Measurements from ENCODE around the gene SLC9C2.

The SLC9C2 gene

DNA sequence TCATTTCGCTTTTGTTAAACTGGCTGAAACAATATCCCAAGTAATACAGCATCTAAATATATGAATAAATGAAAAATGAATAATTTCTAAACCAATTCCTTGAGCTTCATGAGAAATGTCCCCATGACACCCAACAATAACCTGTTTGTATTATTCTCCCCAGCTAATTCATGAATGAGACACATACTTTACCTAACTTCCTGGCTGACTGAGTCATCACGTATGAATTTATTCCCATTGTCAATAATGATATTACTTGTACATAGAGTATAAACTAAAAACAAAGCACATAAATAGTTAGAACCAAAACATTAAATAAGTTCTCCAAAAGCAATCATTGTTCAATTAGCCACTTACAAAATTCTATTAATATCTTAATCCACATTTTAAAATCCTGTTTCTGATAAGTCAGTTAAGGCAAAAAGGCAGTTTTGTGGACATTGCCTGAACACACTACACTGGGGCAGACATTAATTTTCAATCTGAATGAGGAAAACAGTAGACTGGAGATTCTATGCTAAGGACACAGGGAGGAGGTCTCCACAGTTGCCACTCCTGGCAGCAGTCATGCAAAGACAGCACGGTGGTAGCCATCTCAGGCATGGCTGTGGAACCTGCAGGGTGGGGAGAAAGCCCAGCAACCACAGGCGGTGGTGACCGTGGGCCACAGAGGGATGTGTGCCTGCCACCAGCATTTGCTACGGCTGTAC is 48.2 kb downstream of the SLC9C2 start:
- Histone ChIP-seq H3K4me3 (ENCODE audit: severe bottlenecking) (no peak overlapping the region), H3K36me3 (ENCODE audit: low read depth) (no peaks in the 10 kb centered on the region), H3K27me3 (ENCODE audit: insufficient read depth, poor library complexity, severe bottlenecking) (no peaks in the 10 kb centered on the region), H3K4me1 (ENCODE audit: insufficient read depth, poor library complexity, severe bottlenecking) (peaks cover 20% of the 10 kb centered on the region), H3K9me3 (ENCODE audit: severe bottlenecking) (no peaks in the 10 kb centered on the region), H3K27ac (ENCODE audit: poor library complexity, severe bottlenecking) (peak overlapping the region; percentile 61)
- peak; percentile 97 for ATAC-seq (ENCODE audit: low read depth)
- no peak for DNase-seq (ENCODE audit: low spot score)
- TF ChIP-seq, protein P1, sequence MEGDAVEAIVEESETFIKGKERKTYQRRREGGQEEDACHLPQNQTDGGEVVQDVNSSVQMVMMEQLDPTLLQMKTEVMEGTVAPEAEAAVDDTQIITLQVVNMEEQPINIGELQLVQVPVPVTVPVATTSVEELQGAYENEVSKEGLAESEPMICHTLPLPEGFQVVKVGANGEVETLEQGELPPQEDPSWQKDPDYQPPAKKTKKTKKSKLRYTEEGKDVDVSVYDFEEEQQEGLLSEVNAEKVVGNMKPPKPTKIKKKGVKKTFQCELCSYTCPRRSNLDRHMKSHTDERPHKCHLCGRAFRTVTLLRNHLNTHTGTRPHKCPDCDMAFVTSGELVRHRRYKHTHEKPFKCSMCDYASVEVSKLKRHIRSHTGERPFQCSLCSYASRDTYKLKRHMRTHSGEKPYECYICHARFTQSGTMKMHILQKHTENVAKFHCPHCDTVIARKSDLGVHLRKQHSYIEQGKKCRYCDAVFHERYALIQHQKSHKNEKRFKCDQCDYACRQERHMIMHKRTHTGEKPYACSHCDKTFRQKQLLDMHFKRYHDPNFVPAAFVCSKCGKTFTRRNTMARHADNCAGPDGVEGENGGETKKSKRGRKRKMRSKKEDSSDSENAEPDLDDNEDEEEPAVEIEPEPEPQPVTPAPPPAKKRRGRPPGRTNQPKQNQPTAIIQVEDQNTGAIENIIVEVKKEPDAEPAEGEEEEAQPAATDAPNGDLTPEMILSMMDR (IDR thresholded peaks at IDR 0.05; ENCODE audit: poor library complexity, severe bottlenecking), result no peak

DNA sequence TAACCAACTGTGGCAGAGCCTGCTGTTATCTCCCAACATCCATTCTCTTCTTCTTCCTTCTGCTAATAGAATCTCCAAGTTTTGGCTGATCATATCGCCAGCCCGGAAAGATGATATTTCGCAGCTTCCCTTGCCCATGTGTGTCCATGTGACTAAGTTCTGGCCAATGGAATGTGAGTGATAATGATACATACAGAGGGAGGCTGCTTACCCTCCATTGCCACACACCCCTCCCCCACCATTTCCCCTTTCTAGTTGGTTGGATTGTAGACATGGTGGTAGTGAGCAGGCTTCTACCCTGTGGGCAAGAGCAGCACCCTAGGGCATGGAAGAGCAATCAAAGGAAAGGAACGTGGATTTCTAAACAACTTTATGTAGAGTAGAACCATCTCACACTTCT is 48.8 kb downstream of the SLC9C2 start:
- Histone ChIP-seq H3K27ac (ENCODE audit: poor library complexity, severe bottlenecking) (peak overlapping the region; percentile 61), H3K9me3 (ENCODE audit: severe bottlenecking) (no peaks in the 10 kb centered on the region), H3K4me1 (ENCODE audit: insufficient read depth, poor library complexity, severe bottlenecking) (peaks cover 20% of the 10 kb centered on the region), H3K27me3 (ENCODE audit: insufficient read depth, poor library complexity, severe bottlenecking) (no peaks in the 10 kb centered on the region), H3K36me3 (ENCODE audit: low read depth) (no peaks in the 10 kb centered on the region), H3K4me3 (ENCODE audit: severe bottlenecking) (no peak overlapping the region)
- DNase-seq (ENCODE audit: low spot score) (no peak), ATAC-seq (ENCODE audit: low read depth) (peak; percentile 20; the same call in 1 of the 3 replicates)
- TF ChIP-seq, protein P1 (IDR thresholded peaks at IDR 0.05; ENCODE audit: poor library complexity, severe bottlenecking), result no peak

DNA sequence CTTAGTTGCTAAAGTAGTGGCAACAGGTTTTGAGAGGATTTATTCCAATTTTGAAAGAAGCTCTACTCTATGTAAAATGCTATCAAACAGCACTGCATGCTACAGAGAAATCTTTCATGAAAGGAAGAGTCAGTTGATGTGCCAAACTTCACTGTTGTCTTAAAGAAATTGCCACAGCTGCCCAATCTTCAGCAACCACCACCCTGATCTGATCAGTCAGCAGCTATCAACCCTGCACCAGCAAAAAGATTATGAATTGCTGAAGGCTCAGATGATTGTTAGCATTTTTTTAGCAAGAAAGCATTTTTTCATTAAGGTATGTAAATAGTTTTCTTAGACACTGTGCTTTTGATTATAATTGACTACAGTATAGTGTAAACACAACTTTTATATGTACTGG is 49.6 kb downstream of the SLC9C2 start:
- peaks cover 20% of the 10 kb centered on the region for H3K4me1 ChIP-seq (ENCODE audit: insufficient read depth, poor library complexity, severe bottlenecking)
- TF ChIP-seq, protein P1 (IDR thresholded peaks at IDR 0.05; ENCODE audit: poor library complexity, severe bottlenecking), result no peak

DNA sequence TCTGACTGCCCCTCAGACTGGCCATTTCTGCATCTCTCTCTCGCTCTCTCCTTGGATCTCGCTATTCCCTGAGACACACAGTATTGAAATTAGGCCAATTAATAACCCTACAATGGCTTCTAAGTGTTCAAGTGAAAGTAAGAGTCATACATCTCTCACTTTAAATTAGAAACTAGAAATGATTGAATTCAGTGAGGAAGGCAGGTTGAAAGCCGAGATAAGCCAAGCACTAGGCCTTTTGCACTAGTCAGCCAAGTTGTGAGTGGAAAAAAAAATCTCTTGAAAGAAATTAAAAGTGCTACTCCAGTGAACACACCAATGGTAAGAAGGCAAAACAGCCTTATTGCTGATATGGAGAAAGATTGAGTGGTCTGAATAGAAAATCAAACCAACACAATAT is 51.2 kb downstream of the SLC9C2 start:
- DNase-seq (ENCODE audit: low spot score) (no peak), ATAC-seq (ENCODE audit: low read depth) (no peak)
- no peaks in the 10 kb centered on the region for H3K36me3 ChIP-seq (ENCODE audit: low read depth)
- H3K27ac ChIP-seq (ENCODE audit: poor library complexity, severe bottlenecking), result no peak overlapping the region
- TF ChIP-seq, protein P1 (IDR thresholded peaks at IDR 0.05; ENCODE audit: poor library complexity, severe bottlenecking), result no peak
- peaks cover 20% of the 10 kb centered on the region for H3K4me1 ChIP-seq (ENCODE audit: insufficient read depth, poor library complexity, severe bottlenecking)
- no peaks in the 10 kb centered on the region for H3K9me3 ChIP-seq (ENCODE audit: severe bottlenecking)
- H3K4me3 ChIP-seq (ENCODE audit: severe bottlenecking), result no peak overlapping the region
- H3K27me3 ChIP-seq (ENCODE audit: insufficient read depth, poor library complexity, severe bottlenecking), result no peaks in the 10 kb centered on the region

More for the DNA sequence above, 49.6 kb downstream of the SLC9C2 start:
- Histone ChIP-seq H3K27ac (ENCODE audit: poor library complexity, severe bottlenecking) (no peak overlapping the region), H3K4me3 (ENCODE audit: severe bottlenecking) (no peak overlapping the region), H3K27me3 (ENCODE audit: insufficient read depth, poor library complexity, severe bottlenecking) (no peaks in the 10 kb centered on the region), H3K9me3 (ENCODE audit: severe bottlenecking) (no peaks in the 10 kb centered on the region), H3K36me3 (ENCODE audit: low read depth) (no peaks in the 10 kb centered on the region)
- no peak for ATAC-seq (ENCODE audit: low read depth)
- DNase-seq (ENCODE audit: low spot score), result no peak

DNA sequence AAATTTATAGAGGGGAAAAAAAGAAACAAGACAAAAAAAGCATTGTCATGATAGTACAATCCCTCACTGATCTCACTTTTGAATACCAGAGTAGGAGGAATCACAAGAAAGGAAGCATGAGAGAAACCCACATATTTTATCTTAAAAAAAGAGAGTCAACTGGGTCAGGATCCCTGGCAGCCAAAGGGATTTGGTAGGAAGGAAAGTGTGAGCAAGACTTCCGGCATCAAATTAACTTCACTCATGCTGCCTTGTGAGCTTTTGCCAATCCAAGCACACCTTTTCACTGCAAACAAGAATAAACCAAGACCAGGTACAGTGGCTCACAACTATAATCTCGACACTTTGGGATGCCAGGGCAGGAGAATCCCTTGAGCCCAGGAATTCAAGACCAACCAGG is 53.1 kb downstream of the SLC9C2 start:
- ATAC-seq (ENCODE audit: low read depth), result no peak
- TF ChIP-seq, protein P1 (IDR thresholded peaks at IDR 0.05; ENCODE audit: poor library complexity, severe bottlenecking), result no peak

More for the DNA sequence above, 53.1 kb downstream of the SLC9C2 start:
- Histone ChIP-seq H3K27me3 (ENCODE audit: insufficient read depth, poor library complexity, severe bottlenecking) (no peaks in the 10 kb centered on the region), H3K4me1 (ENCODE audit: insufficient read depth, poor library complexity, severe bottlenecking) (peaks cover 8% of the 10 kb centered on the region), H3K27ac (ENCODE audit: poor library complexity, severe bottlenecking) (no peak overlapping the region), H3K9me3 (ENCODE audit: severe bottlenecking) (no peaks in the 10 kb centered on the region), H3K36me3 (ENCODE audit: low read depth) (no peaks in the 10 kb centered on the region), H3K4me3 (ENCODE audit: severe bottlenecking) (no peak overlapping the region)
- DNase-seq (ENCODE audit: low spot score), result no peak
